HEK293 (cell line): ENCODE results near the gene MYO18B.

Source experiments
- CTCF ChIA-PET: fragments of 350-600 bp; formaldehyde crosslinking; extraction: SDS; loops from one replicate; lab custom pipeline; 2021; ENCODE audit warnings: antibody characterized with exemption; lab: Yijun Ruan, JAX
- POLR2A ChIA-PET: fragments of 300-600 bp; formaldehyde crosslinking; extraction: SDS; loops from one replicate; lab custom pipeline; 2020; ENCODE audit warnings: antibody characterized with exemption, inconsistent platforms; lab: Yijun Ruan, JAX
- H3K27ac ChIP-seq: fragments of 200-500 bp; sonication (Bioruptor generic); 2 replicates; pipeline ENCODE4 v1.5.1; 2014; ENCODE audit warnings: low read depth, low read length, control low read depth, inconsistent platforms; ENCODE audit errors: extremely low read depth
- H3K36me3 ChIP-seq, 2 experiments: fragments of 200-500 bp in 1 of 2; sonication (Bioruptor generic) in 1 of 2; 1 replicate in 1 of 2; 2 replicates in 1 of 2; pipeline ENCODE4 v1.5.1; 2014 to 2017; ENCODE audit warnings: inconsistent platforms in 2 of 2, low read length in 2 of 2; ENCODE audit not compliant: control insufficient read depth in 2 of 2, insufficient read depth in 1 of 2
- H3K4me1 ChIP-seq: fragments of 200-500 bp; sonication (Bioruptor generic); 2 replicates; pipeline ENCODE4 v1.5.1; 2014; ENCODE audit warnings: mild to moderate bottlenecking, low read length, inconsistent platforms; ENCODE audit not compliant: control insufficient read depth, insufficient read depth
- H3K4me3 ChIP-seq: 2 replicates; pipeline ENCODE4 v1.5.1; 2011; ENCODE audit warnings: low read depth, mild to moderate bottlenecking, control low read depth, low read length, moderate library complexity
- H3K9me3 ChIP-seq: fragments of 200-500 bp; sonication (Bioruptor generic); 2 replicates; pipeline ENCODE4 v1.5.1; 2014; ENCODE audit warnings: low read depth, low read length, inconsistent platforms; ENCODE audit not compliant: control insufficient read depth, insufficient read depth
- KLF17 ChIP-seq: fragments of 450-650 bp; formaldehyde crosslinking; IDR thresholded peaks from 2 replicates; pipeline ENCODE4 v1.5.1; 2016; ENCODE audit warnings: missing biosample characterization, missing genetic modification characterization
- KLF8 ChIP-seq: fragments of 450-650 bp; formaldehyde crosslinking; IDR thresholded peaks from 2 replicates; pipeline ENCODE4 v1.5.1; 2016; ENCODE audit warnings: missing biosample characterization, missing genetic modification characterization
- KLF9 ChIP-seq: fragments of 450-650 bp; formaldehyde crosslinking; IDR thresholded peaks from 2 replicates; pipeline ENCODE4 v1.5.1; 2016; ENCODE audit warnings: missing biosample characterization, missing genetic modification characterization, low read depth
- SCRT1 ChIP-seq: fragments of 450-650 bp; formaldehyde crosslinking; IDR thresholded peaks from 2 replicates; pipeline ENCODE4 v1.5.1; 2016; ENCODE audit warnings: missing biosample characterization, missing genetic modification characterization, borderline replicate concordance
- ZNF114 ChIP-seq: fragments of 450-650 bp; formaldehyde crosslinking; IDR thresholded peaks from 2 replicates; pipeline ENCODE4 v1.5.0; 2017; ENCODE audit warnings: missing biosample characterization, missing genetic modification characterization
- ZNF148 ChIP-seq: fragments of 450-650 bp; formaldehyde crosslinking; IDR thresholded peaks from 2 replicates; pipeline ENCODE4 v1.5.0; 2017; ENCODE audit warnings: missing biosample characterization, missing genetic modification characterization, borderline replicate concordance
- ZNF223 ChIP-seq: fragments of 450-650 bp; formaldehyde crosslinking; IDR thresholded peaks from 2 replicates; pipeline ENCODE4 v1.5.1; 2016; ENCODE audit warnings: missing biosample characterization, missing genetic modification characterization
- ZNF324 ChIP-seq: fragments of 450-650 bp; formaldehyde crosslinking; IDR thresholded peaks from 2 replicates; pipeline ENCODE4 v1.5.1; 2016; ENCODE audit warnings: missing biosample characterization, missing genetic modification characterization
- ZNF341 ChIP-seq: fragments of 450-650 bp; formaldehyde crosslinking; IDR thresholded peaks from 2 replicates; pipeline ENCODE4; 2016; ENCODE audit warnings: low read depth, missing biosample characterization, missing genetic modification characterization
- ZNF354C ChIP-seq: fragments of 450-650 bp; formaldehyde crosslinking; IDR thresholded peaks from 2 replicates; pipeline ENCODE4 v1.5.1; 2016; ENCODE audit warnings: missing biosample characterization, missing genetic modification characterization, low read depth, borderline replicate concordance
- ZNF391 ChIP-seq: fragments of 450-650 bp; formaldehyde crosslinking; IDR thresholded peaks from 2 replicates; pipeline ENCODE4 v1.5.1; 2016; ENCODE audit warnings: low read depth, missing biosample characterization, missing genetic modification characterization, borderline replicate concordance
- ZNF404 ChIP-seq: fragments of 450-650 bp; formaldehyde crosslinking; IDR thresholded peaks from 2 replicates; pipeline ENCODE4 v1.5.1; 2017; ENCODE audit warnings: missing biosample characterization, missing genetic modification characterization
- ZNF416 ChIP-seq: fragments of 450-650 bp; formaldehyde crosslinking; IDR thresholded peaks from 2 replicates; pipeline ENCODE4 v1.5.1; 2016; ENCODE audit warnings: missing biosample characterization, missing genetic modification characterization
- ZNF423 ChIP-seq: fragments of 450-650 bp; formaldehyde crosslinking; IDR thresholded peaks from 2 replicates; pipeline ENCODE4 v1.5.1; 2016; ENCODE audit warnings: missing biosample characterization, missing genetic modification characterization
- ZNF510 ChIP-seq: fragments of 450-650 bp; formaldehyde crosslinking; IDR thresholded peaks from 2 replicates; pipeline ENCODE4 v1.5.1; 2018; ENCODE audit warnings: mild to moderate bottlenecking, missing genetic modification characterization, missing biosample characterization; ENCODE audit not compliant: insufficient replicate concordance
- ZNF555 ChIP-seq: fragments of 450-650 bp; formaldehyde crosslinking; conservative IDR thresholded peaks from 2 replicates; pipeline ENCODE4 v1.5.1; 2017; ENCODE audit warnings: missing biosample characterization, mild to moderate bottlenecking, missing genetic modification characterization, inconsistent platforms
- ZNF654 ChIP-seq: fragments of 450-650 bp; formaldehyde crosslinking; IDR thresholded peaks from 2 replicates; pipeline ENCODE4 v1.5.1; 2016; ENCODE audit warnings: low read depth, missing biosample characterization, missing genetic modification characterization
- ZNF658 ChIP-seq: fragments of 450-650 bp; formaldehyde crosslinking; IDR thresholded peaks from 2 replicates; pipeline ENCODE4; 2016; ENCODE audit warnings: missing biosample characterization, missing genetic modification characterization
- ZNF76 ChIP-seq: fragments of 450-650 bp; formaldehyde crosslinking; IDR thresholded peaks from 2 replicates; pipeline ENCODE4; 2016; ENCODE audit warnings: low read depth, missing biosample characterization, missing genetic modification characterization, borderline replicate concordance
- ZNF791 ChIP-seq: fragments of 450-650 bp; formaldehyde crosslinking; IDR thresholded peaks from 2 replicates; pipeline ENCODE4 v1.5.1; 2016; ENCODE audit warnings: missing biosample characterization, missing genetic modification characterization
- ZNF792 ChIP-seq: fragments of 450-650 bp; formaldehyde crosslinking; IDR thresholded peaks from 2 replicates; pipeline ENCODE4 v1.5.1; 2016; ENCODE audit warnings: missing biosample characterization, missing genetic modification characterization
- ZNF837 ChIP-seq: fragments of 450-650 bp; formaldehyde crosslinking; IDR thresholded peaks from 2 replicates; pipeline ENCODE4 v1.5.1; 2016; ENCODE audit warnings: missing biosample characterization, missing genetic modification characterization
- ZSCAN16 ChIP-seq: fragments of 450-650 bp; formaldehyde crosslinking; IDR thresholded peaks from 2 replicates; pipeline ENCODE4 v1.5.1; 2016; ENCODE audit warnings: missing biosample characterization, missing genetic modification characterization
- TF ChIP-seq, protein P1 (sequence below): fragments of 450-650 bp; formaldehyde crosslinking; IDR thresholded peaks from 2 replicates; pipeline ENCODE4 v1.5.1; 2016; ENCODE audit warnings: missing biosample characterization, missing genetic modification characterization
- TF ChIP-seq, protein P2 (sequence below): fragments of 450-650 bp; formaldehyde crosslinking; conservative IDR thresholded peaks from 2 replicates; pipeline ENCODE4 v1.5.1; 2016; ENCODE audit warnings: low read depth, missing biosample characterization, missing genetic modification characterization

Gene MYO18B

GRCh38 chr22:25950111-25950510 lies 208.1 kb downstream of the MYO18B start (continued):
- no peak for TF ChIP-seq ZNF148 (tag by site-specific recombination)
- TF ChIP-seq KLF17 = no peak
- no peak for TF ChIP-seq ZNF223 (tag by site-specific recombination)
- TF ChIP-seq ZNF416 = no peak
- no peak for TF ChIP-seq ZNF341 (tag by site-specific recombination)
- TF ChIP-seq, protein P1, sequence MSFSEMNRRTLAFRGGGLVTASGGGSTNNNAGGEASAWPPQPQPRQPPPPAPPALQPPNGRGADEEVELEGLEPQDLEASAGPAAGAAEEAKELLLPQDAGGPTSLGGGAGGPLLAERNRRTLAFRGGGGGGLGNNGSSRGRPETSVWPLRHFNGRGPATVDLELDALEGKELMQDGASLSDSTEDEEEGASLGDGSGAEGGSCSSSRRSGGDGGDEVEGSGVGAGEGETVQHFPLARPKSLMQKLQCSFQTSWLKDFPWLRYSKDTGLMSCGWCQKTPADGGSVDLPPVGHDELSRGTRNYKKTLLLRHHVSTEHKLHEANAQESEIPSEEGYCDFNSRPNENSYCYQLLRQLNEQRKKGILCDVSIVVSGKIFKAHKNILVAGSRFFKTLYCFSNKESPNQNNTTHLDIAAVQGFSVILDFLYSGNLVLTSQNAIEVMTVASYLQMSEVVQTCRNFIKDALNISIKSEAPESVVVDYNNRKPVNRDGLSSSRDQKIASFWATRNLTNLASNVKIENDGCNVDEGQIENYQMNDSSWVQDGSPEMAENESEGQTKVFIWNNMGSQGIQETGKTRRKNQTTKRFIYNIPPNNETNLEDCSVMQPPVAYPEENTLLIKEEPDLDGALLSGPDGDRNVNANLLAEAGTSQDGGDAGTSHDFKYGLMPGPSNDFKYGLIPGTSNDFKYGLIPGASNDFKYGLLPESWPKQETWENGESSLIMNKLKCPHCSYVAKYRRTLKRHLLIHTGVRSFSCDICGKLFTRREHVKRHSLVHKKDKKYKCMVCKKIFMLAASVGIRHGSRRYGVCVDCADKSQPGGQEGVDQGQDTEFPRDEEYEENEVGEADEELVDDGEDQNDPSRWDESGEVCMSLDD (tag by site-specific recombination) = no peak

DNA sequence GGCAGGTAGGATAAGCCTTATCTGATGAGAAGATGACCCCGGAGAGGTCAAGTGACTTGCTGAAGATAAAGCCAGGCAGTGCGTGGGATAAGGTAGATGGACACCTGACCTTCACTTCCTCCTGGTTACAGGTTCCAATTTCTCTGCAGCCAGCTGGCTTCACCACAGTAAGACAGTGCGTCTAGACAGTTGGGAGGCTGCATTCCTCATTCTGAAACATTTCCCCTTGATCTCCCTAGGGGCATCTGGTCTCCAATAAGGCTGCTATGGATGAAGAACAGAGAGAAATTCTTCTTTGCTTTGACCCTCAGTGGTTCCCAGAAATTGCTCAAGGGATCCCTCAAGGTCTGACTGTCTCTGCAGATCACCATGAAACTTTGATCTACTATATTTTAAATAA lies 211.3 kb downstream of the MYO18B start:
- POLR2A ChIA-PET = no interaction called here
- Histone ChIP-seq H3K36me3 (no peaks in the 10 kb centered on the region), H3K9me3 (no peaks in the 10 kb centered on the region), H3K4me3 (no peak overlapping the region), H3K27ac (no peak overlapping the region), H3K4me1 (no peaks in the 10 kb centered on the region)
- TF ChIP-seq ZNF324 (tag by site-specific recombination) = no peak
- TF ChIP-seq ZNF76 (tag by site-specific recombination) = no peak
- no peak for TF ChIP-seq KLF8
- TF ChIP-seq ZNF423 (tag by site-specific recombination) = no peak
- TF ChIP-seq ZNF510 (tag by site-specific recombination) = no peak
- no peak for TF ChIP-seq ZNF791 (tag by site-specific recombination)
- no peak for TF ChIP-seq ZSCAN16
- TF ChIP-seq ZNF391 (tag by site-specific recombination) = no peak
- no peak for TF ChIP-seq ZNF114 (tag by site-specific recombination)
- TF ChIP-seq ZNF837 (tag by site-specific recombination) = no peak
- TF ChIP-seq ZNF555 (tag by site-specific recombination) = no peak
- TF ChIP-seq ZNF658 (tag by site-specific recombination) = no peak
- CTCF ChIA-PET = no interaction called here

- Histone ChIP-seq H3K36me3 (no peaks in the 10 kb centered on the region), H3K4me1 (no peaks in the 10 kb centered on the region), H3K27ac (no peak overlapping the region), H3K9me3 (no peaks in the 10 kb centered on the region), H3K4me3 (no peak overlapping the region)
- CTCF ChIA-PET = no interaction called here
- POLR2A ChIA-PET = no interaction called here
- TF ChIP-seq ZNF792 (tag by site-specific recombination) = no peak
- TF ChIP-seq ZNF354C (tag by site-specific recombination) = no peak
- TF ChIP-seq KLF9 (tag by site-specific recombination) = no peak
- no peak for TF ChIP-seq ZNF654
- no peak for TF ChIP-seq SCRT1 (tag by site-specific recombination)
- TF ChIP-seq, protein P2, sequence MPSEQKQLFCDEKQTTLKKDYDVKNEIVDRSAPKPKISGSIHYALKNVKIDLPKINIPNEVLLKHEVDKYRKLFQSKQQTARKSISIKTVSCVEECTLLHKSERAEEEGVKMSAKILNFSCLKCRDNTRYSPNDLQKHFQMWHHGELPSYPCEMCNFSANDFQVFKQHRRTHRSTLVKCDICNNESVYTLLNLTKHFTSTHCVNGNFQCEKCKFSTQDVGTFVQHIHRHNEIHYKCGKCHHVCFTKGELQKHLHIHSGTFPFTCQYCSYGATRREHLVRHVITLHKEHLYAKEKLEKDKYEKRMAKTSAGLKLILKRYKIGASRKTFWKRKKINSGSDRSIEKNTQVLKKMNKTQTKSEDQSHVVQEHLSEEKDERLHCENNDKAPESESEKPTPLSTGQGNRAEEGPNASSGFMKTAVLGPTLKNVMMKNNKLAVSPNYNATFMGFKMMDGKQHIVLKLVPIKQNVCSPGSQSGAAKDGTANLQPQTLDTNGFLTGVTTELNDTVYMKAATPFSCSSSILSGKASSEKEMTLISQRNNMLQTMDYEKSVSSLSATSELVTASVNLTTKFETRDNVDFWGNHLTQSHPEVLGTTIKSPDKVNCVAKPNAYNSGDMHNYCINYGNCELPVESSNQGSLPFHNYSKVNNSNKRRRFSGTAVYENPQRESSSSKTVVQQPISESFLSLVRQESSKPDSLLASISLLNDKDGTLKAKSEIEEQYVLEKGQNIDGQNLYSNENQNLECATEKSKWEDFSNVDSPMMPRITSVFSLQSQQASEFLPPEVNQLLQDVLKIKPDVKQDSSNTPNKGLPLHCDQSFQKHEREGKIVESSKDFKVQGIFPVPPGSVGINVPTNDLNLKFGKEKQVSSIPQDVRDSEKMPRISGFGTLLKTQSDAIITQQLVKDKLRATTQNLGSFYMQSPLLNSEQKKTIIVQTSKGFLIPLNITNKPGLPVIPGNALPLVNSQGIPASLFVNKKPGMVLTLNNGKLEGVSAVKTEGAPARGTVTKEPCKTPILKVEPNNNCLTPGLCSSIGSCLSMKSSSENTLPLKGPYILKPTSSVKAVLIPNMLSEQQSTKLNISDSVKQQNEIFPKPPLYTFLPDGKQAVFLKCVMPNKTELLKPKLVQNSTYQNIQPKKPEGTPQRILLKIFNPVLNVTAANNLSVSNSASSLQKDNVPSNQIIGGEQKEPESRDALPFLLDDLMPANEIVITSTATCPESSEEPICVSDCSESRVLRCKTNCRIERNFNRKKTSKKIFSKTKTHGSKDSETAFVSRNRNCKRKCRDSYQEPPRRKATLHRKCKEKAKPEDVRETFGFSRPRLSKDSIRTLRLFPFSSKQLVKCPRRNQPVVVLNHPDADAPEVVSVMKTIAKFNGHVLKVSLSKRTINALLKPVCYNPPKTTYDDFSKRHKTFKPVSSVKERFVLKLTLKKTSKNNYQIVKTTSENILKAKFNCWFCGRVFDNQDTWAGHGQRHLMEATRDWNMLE (tag by site-specific recombination) = no peak
- no peak for TF ChIP-seq ZNF404 (tag by site-specific recombination)
Measured at GRCh38 chr22:25953919-25954318, 211.9 kb downstream of the MYO18B start.
